Activated T-cell treated with anti-CD3 and anti-CD28 coated beads, Interleukin-2, amount 50 U/mL, for 24 hours (primary cell): ENCODE measurements around the gene SPAG9.
A peak's percentile ranks its signal among the peaks of the same experiment; 100 is the strongest.

ENCODE experiments used
- DNase-seq: peaks from one replicate; pipeline ENCODE4 v3.0.0-alpha.2; 2020
- H3K27ac Mint-ChIP-seq: 2 replicates; pipeline ENCODE4 v1.8.0; 2020; ENCODE audit warnings: mild to moderate bottlenecking, mixed read lengths
- H3K27me3 Mint-ChIP-seq: 2 replicates; pipeline ENCODE4 v1.8.0; 2020; ENCODE audit warnings: mixed read lengths
- H3K36me3 Mint-ChIP-seq: 2 replicates; pipeline ENCODE4 v1.8.0; 2020; ENCODE audit warnings: low read depth, mixed read lengths
- H3K4me1 Mint-ChIP-seq: 2 replicates; pipeline ENCODE4 v1.8.0; 2020; ENCODE audit warnings: low read depth, mixed read lengths
- H3K4me3 Mint-ChIP-seq: 2 replicates; pipeline ENCODE4 v1.8.0; 2020; ENCODE audit warnings: mild to moderate bottlenecking, moderate library complexity, mixed read lengths
- H3K9me3 Mint-ChIP-seq: 2 replicates; pipeline ENCODE4 v1.8.0; 2020; ENCODE audit warnings: mixed read lengths

The SPAG9 gene

GRCh38 chr17:51054748-51055147 is 65.9 kb downstream of the SPAG9 start:
- peaks cover 17% of the 10 kb centered on the region for H3K4me1 Mint-ChIP-seq
- DNase-seq, result no peak
- H3K4me3 Mint-ChIP-seq, result no peak overlapping the region
- H3K36me3 Mint-ChIP-seq, result peaks cover 6% of the 10 kb centered on the region
- H3K27ac Mint-ChIP-seq, result no peak overlapping the region
- H3K9me3 Mint-ChIP-seq, result no peaks in the 10 kb centered on the region
- H3K27me3 Mint-ChIP-seq, result no peaks in the 10 kb centered on the region

GRCh38 chr17:51052235-51052634 is 68.4 kb downstream of the SPAG9 start:
- no peak overlapping the region for H3K4me3 Mint-ChIP-seq
- no peaks in the 10 kb centered on the region for H3K9me3 Mint-ChIP-seq
- H3K27me3 Mint-ChIP-seq, result no peaks in the 10 kb centered on the region
- no peak for DNase-seq
- peaks cover 6% of the 10 kb centered on the region for H3K36me3 Mint-ChIP-seq
- no peak overlapping the region for H3K27ac Mint-ChIP-seq
- H3K4me1 Mint-ChIP-seq, result peaks cover 15% of the 10 kb centered on the region

GRCh38 chr17:51050291-51051033 is 70.2 kb downstream of the SPAG9 start:
- H3K9me3 Mint-ChIP-seq, result no peaks in the 10 kb centered on the region
- H3K27me3 Mint-ChIP-seq, result no peaks in the 10 kb centered on the region
- peaks cover 9% of the 10 kb centered on the region for H3K4me1 Mint-ChIP-seq
- H3K4me3 Mint-ChIP-seq, result no peak overlapping the region
- no peak for DNase-seq
- H3K27ac Mint-ChIP-seq, result no peak overlapping the region
- H3K36me3 Mint-ChIP-seq, result peaks cover 6% of the 10 kb centered on the region

- Mint-ChIP-seq H3K27me3 (no peaks in the 10 kb centered on the region), H3K36me3 (peaks cover 5% of the 10 kb centered on the region), H3K9me3 (no peaks in the 10 kb centered on the region), H3K27ac (no peak overlapping the region), H3K4me1 (peaks cover 9% of the 10 kb centered on the region), H3K4me3 (no peak overlapping the region)
- no peak for DNase-seq
These were observed 73.9 kb downstream of the SPAG9 start for GRCh38 chr17:51046514-51047384.

- DNase-seq, result no peak
- Mint-ChIP-seq H3K9me3 (no peaks in the 10 kb centered on the region), H3K4me3 (no peak overlapping the region), H3K4me1 (peaks cover 9% of the 10 kb centered on the region), H3K27me3 (no peaks in the 10 kb centered on the region), H3K36me3 (peaks cover 10% of the 10 kb centered on the region), H3K27ac (no peak overlapping the region)
These were observed 74.6 kb downstream of the SPAG9 start for GRCh38 chr17:51046046-51046445.

GRCh38 chr17:51045621-51046020 is 75.0 kb downstream of the SPAG9 start:
- peaks cover 8% of the 10 kb centered on the region for H3K4me1 Mint-ChIP-seq
- H3K9me3 Mint-ChIP-seq, result no peaks in the 10 kb centered on the region
- H3K36me3 Mint-ChIP-seq, result peaks cover 10% of the 10 kb centered on the region
- H3K27me3 Mint-ChIP-seq, result no peaks in the 10 kb centered on the region
- no peak overlapping the region for H3K4me3 Mint-ChIP-seq
- DNase-seq, result no peak
- H3K27ac Mint-ChIP-seq, result no peak overlapping the region

GRCh38 chr17:51044976-51045375 is 75.7 kb downstream of the SPAG9 start:
- no peak overlapping the region for H3K27ac Mint-ChIP-seq
- no peaks in the 10 kb centered on the region for H3K27me3 Mint-ChIP-seq
- peaks cover 16% of the 10 kb centered on the region for H3K36me3 Mint-ChIP-seq
- no peaks in the 10 kb centered on the region for H3K9me3 Mint-ChIP-seq
- peaks cover 5% of the 10 kb centered on the region for H3K4me1 Mint-ChIP-seq
- no peak overlapping the region for H3K4me3 Mint-ChIP-seq
- no peak for DNase-seq

- Mint-ChIP-seq H3K27me3 (no peaks in the 10 kb centered on the region), H3K27ac (peak overlapping the region; percentile 2), H3K36me3 (peaks cover 57% of the 10 kb centered on the region)
These were observed 84.6 kb downstream of the SPAG9 start for GRCh38 chr17:51036084-51036483.

GRCh38 chr17:51035431-51035830 is 85.2 kb downstream of the SPAG9 start:
- no peaks in the 10 kb centered on the region for H3K27me3 Mint-ChIP-seq
- DNase-seq, result no peak
- no peak overlapping the region for H3K4me3 Mint-ChIP-seq
- no peaks in the 10 kb centered on the region for H3K9me3 Mint-ChIP-seq
- H3K27ac Mint-ChIP-seq, result peak overlapping the region; percentile 50
- peaks cover 60% of the 10 kb centered on the region for H3K36me3 Mint-ChIP-seq
- H3K4me1 Mint-ChIP-seq, result peaks cover 30% of the 10 kb centered on the region

More at GRCh38 chr17:51036084-51036483, 84.6 kb downstream of the SPAG9 start:
- H3K4me3 Mint-ChIP-seq, result no peak overlapping the region
- H3K9me3 Mint-ChIP-seq, result no peaks in the 10 kb centered on the region
- DNase-seq, result no peak
- peaks cover 25% of the 10 kb centered on the region for H3K4me1 Mint-ChIP-seq

GRCh38 chr17:51034800-51035199 is 85.9 kb downstream of the SPAG9 start:
- H3K27me3 Mint-ChIP-seq, result no peaks in the 10 kb centered on the region
- no peaks in the 10 kb centered on the region for H3K9me3 Mint-ChIP-seq
- peaks cover 55% of the 10 kb centered on the region for H3K36me3 Mint-ChIP-seq
- H3K4me1 Mint-ChIP-seq, result peaks cover 37% of the 10 kb centered on the region
- no peak overlapping the region for H3K4me3 Mint-ChIP-seq
- H3K27ac Mint-ChIP-seq, result peak overlapping the region; percentile 50
- DNase-seq, result no peak

- Mint-ChIP-seq H3K27me3 (no peaks in the 10 kb centered on the region), H3K9me3 (no peaks in the 10 kb centered on the region), H3K27ac (no peak overlapping the region), H3K4me3 (no peak overlapping the region), H3K36me3 (peaks cover 54% of the 10 kb centered on the region), H3K4me1 (peaks cover 53% of the 10 kb centered on the region)
- DNase-seq, result no peak
These were observed 87.8 kb downstream of the SPAG9 start for GRCh38 chr17:51032850-51033249.

GRCh38 chr17:51029568-51030463 is 90.9 kb downstream of the SPAG9 start:
- Mint-ChIP-seq H3K36me3 (peaks cover 51% of the 10 kb centered on the region), H3K27ac (peak overlapping the region; percentile 72), H3K4me1 (peaks cover 36% of the 10 kb centered on the region), H3K27me3 (no peaks in the 10 kb centered on the region), H3K9me3 (no peaks in the 10 kb centered on the region), H3K4me3 (peak overlapping the region; percentile 24)
- DNase-seq, result no peak

- Mint-ChIP-seq H3K27ac (peak overlapping the region; percentile 72), H3K9me3 (no peaks in the 10 kb centered on the region), H3K4me3 (peak overlapping the region; percentile 24), H3K4me1 (peaks cover 31% of the 10 kb centered on the region), H3K27me3 (no peaks in the 10 kb centered on the region), H3K36me3 (peaks cover 46% of the 10 kb centered on the region)
- no peak for DNase-seq
These were observed 91.5 kb downstream of the SPAG9 start for GRCh38 chr17:51029142-51029541.

GRCh38 chr17:51028176-51028863 is 92.3 kb downstream of the SPAG9 start:
- Mint-ChIP-seq H3K27me3 (no peaks in the 10 kb centered on the region), H3K36me3 (peaks cover 43% of the 10 kb centered on the region), H3K4me1 (peaks cover 29% of the 10 kb centered on the region), H3K4me3 (no peak overlapping the region), H3K27ac (no peak overlapping the region), H3K9me3 (no peaks in the 10 kb centered on the region)
- DNase-seq, result no peak
